ENCODE measurements around the gene MOSMO.

DNA sequence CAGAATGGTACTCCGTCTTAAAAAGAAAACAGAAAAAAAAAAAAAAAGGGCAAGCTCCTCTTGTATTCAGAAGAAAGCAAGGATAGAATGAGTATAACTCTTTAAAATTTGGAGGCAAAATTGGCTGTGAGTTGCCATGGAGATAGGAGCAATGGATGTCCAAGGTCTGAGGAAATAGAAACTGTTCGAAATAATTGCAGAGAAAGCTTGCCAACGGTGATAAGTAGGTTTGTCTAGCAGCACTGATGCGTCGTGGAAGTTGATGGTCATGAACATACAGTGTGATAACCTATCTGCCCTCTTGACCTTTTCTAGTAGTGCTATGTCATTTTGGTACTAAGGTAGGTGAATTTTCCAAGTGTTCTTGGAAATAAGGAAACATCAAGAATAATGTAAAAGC lies 3.0 kb downstream of the MOSMO start:
- TF ChIP-seq, protein P1, sequence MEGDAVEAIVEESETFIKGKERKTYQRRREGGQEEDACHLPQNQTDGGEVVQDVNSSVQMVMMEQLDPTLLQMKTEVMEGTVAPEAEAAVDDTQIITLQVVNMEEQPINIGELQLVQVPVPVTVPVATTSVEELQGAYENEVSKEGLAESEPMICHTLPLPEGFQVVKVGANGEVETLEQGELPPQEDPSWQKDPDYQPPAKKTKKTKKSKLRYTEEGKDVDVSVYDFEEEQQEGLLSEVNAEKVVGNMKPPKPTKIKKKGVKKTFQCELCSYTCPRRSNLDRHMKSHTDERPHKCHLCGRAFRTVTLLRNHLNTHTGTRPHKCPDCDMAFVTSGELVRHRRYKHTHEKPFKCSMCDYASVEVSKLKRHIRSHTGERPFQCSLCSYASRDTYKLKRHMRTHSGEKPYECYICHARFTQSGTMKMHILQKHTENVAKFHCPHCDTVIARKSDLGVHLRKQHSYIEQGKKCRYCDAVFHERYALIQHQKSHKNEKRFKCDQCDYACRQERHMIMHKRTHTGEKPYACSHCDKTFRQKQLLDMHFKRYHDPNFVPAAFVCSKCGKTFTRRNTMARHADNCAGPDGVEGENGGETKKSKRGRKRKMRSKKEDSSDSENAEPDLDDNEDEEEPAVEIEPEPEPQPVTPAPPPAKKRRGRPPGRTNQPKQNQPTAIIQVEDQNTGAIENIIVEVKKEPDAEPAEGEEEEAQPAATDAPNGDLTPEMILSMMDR (IDR thresholded peaks at IDR 0.05), result no peak
- TF ChIP-seq POLR2AphosphoS5 (IDR thresholded peaks at IDR 0.05) (no peak), EP300 (IDR thresholded peaks at IDR 0.05; ENCODE audit: low read depth) (no peak), POLR2A (IDR thresholded peaks at IDR 0.05) (no peak)
